GM18520 (cell line): Measurements from ENCODE around the gene C16orf82.

ENCODE experiments used
- ATAC-seq: cut with Tn5 transposase; IDR thresholded peaks from one replicate; pipeline ENCODE4 v1.9.1; 2021; ENCODE audit not compliant: unreplicated experiment

Gene C16orf82

DNA sequence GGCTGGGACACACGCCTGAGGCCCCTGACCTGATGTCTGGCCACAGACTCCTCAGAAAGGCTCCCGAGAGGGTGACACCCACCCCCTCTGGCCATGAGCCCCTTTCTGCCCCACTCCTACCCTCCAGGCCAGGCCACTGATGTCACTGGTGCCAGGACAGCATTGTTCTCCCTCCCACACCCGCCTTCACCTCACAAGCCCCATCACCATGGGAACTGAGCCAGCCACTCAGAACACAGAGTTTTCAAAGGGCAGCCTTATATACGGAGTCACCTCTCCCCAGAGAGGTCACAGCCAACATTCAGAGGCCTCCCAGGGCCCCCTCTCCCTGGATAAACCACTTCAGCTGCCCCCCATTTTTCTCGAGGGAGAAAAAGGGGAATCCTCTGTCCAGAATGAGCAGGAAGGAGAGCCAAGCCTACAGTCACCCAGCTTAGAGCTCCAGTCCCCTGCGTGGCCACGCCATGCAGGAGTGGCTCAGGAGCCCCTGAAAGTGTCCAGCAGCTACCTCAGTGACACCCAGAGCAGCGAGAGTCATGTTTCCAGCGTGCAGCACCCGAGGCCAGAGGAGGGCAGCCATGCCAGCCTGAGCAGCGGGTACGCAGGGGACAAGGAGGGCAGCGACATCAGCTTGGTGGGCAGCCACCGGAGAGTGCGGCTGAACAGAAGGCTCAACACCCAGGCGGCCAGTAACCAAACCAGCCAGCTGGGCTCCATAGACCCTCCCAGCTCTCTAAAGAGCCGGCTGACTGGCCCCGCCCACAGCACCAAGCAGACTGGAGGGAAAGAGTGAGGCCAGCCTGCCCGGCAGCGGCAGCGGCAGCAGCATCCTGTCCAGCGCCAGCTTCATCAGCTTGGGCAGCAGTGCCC is at the start of gene C16orf82:
Gene C16orf82, plus strand, starts transcription at position 260 of the 870 bp plus-strand sequence.
- no peak for ATAC-seq

- no peak for ATAC-seq
Observed at GRCh38 chr16:27020031-27020430, 46.7 kb upstream of the C16orf82 start.

- no peak for ATAC-seq
Observed at GRCh38 chr16:27024010-27024409, 42.7 kb upstream of the C16orf82 start.

- no peak for ATAC-seq
Observed at GRCh38 chr16:27025581-27025980, 41.1 kb upstream of the C16orf82 start.

DNA sequence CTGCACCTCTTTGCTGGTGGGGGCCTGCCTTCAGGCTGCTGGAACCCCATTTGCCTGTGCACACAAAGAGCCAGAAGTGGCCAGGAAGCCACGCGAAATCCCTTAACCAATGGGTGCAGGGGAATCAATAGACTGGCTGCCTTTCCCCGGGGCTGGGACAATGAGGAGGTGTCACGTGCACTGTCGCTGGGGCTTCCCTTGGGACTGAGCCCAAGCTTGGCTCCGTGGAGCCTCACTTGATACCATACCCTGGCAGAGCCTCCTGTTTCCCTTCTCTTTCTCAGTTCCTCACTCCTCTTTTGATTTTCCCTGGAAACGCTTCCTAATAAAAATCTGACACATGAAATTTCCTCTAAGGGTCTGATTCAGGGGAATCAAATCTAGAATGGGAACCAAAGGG is 38.8 kb upstream of the C16orf82 start:
- ATAC-seq: no peak

GRCh38 chr16:27028591-27029110 is 38.1 kb upstream of the C16orf82 start:
- ATAC-seq: no peak

GRCh38 chr16:27029525-27029924 is 37.2 kb upstream of the C16orf82 start:
- ATAC-seq: no peak

DNA sequence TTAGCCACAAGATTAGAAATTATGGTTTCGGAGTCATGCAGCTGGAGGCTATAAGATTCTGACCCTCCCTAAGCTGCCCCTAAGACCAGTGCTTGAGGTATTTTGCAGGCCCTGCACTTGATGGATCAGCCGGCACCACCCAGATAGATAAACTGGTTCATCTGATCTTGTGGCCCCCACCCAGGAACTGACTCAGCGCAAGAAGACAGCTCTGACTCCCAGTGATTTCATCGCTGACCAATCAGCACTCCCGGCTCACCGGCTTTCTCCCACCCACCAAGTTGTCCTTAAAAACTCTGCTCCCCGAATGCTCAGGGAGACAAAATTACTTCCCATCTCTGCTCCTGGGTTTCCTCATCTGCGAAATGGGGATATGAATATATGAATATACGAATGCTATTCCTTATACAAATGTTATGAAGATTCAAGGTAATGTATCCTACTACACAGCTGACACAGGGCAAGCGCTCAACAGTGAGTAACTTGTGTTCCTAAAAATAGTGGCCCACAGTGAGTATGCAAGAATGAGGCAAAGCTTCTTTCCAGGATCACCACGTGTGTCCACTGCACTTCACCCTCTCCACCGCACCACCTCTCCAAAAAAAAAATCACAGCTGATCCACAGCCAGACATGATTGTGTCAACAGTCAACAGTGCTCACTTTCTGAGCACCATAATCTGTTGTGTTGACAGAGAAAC is 33.3 kb upstream of the C16orf82 start:
- no peak for ATAC-seq

GRCh38 chr16:27040732-27041131 is 26.0 kb upstream of the C16orf82 start:
- no peak for ATAC-seq

DNA sequence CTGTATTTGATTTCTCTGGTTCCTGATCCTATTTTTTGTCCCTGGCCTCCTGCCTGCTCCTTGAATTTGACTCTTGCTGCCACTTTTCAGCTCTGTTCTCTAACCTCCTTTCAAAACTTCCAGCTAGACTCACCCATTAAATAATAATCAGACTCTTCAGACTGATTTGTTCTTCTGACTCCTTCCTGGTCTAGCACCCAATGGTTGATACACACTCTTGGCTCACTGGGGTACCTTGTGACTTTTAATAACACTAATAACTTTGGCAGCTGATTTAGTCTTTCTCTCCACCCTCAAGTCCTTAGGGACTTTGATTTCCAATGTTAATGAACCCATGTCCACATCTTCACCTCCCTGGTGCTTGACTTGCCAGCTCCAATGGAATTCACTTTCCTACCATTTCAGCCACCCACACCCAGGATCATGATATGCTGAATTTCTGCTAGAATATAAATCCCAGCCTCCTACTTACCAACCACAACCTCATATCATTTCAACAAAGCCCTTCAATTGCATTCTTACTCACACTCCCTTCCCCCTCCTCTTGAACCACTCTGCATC is 19.7 kb upstream of the C16orf82 start:
- no peak for ATAC-seq

- no peak for ATAC-seq
Observed at GRCh38 chr16:27048316-27048715, 18.4 kb upstream of the C16orf82 start.

DNA sequence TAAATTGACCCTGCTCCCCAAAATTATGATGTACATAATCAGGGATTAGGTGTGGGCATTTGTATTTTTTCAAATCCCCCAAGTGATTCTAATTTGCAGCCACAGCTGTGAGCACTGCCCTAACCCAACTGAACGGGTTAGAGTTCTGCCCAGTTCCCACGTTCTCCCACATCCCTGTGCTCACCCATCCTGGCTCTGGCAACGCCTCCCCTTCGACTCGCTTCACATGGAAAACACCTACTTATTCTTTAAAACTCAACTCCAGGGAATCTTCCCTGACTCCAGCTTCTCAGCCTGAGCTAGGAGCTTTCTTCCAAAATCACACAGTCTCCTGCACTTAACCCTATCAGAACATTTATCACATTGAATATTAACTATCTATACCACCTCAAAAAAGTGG is 17.6 kb upstream of the C16orf82 start:
- ATAC-seq: no peak

- ATAC-seq: no peak
Observed at GRCh38 chr16:27052007-27052406, 14.7 kb upstream of the C16orf82 start.

DNA sequence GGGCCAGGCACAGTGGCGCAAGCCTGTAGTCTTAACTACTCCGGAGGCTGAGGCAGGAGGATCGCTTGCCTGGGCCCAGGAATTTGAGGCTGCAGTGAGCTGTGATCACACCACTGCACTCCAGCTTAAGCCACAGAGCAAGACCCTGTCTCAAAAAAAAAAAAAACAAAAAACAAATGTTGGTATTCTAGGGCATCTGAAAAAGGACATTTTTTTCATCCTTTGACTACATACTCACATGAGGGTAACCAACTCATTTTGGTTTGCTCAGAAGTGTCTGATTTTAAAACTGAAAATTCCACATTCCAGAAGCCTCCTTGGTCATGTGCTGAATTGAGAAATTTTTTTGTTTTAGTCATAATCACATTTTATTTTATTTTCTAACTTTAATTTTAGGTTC is 12.7 kb upstream of the C16orf82 start:
- ATAC-seq: no peak

DNA sequence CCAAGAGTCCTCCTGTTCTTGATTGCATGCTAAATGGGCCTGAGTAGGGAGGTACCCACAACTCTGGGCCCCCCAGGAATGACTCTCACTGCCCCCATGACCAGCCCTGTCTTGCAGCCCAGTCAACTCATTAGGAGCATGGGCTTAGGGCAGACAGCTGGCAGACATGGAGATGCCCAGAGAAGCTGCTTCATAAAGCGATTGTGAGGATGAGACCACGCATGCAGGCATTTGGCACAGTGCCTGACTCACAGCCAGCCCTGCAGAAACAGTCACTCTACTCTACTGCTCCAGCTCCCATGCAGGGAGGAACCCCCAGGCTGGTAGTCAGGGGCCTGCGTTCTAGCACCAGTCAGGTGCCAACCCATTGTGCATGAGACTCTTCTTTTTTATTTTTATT is 8.4 kb upstream of the C16orf82 start:
- no peak for ATAC-seq

DNA sequence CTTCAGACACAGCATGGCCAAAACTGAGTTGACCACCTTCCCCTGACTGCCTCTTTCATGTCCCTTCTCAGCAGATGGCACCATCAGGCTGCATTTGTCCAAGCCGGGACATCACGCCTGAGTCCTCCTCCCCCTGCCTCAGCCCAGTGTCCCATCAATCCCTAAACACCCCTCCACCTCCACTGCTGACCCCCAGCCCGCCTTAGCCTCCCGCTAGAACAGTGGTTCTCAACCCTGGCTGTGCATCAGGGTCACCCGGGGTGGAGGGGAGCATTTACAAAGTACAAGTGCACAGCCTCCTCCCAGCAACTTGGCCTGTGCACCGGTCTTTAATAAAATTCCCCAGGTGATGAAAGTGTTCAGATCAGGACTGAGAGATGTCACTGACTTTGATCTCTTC is 4.0 kb downstream of the C16orf82 start:
- ATAC-seq: no peak

DNA sequence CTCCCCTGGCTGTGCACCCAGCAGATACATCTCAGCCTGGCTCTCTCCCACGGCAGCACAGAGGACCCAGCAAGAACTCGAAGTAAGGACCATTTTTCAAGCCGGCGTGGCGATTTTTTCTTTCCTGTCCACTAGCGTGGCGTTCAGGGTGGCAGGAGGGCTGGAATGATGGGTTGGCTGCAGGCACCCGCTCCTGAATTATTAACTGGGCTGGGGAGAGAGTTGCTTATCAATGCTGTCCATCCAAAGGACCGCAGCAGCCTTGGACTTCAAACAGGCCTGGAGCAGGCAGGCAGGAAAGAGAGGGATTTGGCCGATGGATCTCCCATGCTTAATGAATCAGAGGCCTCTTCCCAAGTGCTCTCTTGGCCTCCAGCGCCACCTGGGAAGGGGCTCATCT is 7.0 kb downstream of the C16orf82 start:
- no peak for ATAC-seq

DNA sequence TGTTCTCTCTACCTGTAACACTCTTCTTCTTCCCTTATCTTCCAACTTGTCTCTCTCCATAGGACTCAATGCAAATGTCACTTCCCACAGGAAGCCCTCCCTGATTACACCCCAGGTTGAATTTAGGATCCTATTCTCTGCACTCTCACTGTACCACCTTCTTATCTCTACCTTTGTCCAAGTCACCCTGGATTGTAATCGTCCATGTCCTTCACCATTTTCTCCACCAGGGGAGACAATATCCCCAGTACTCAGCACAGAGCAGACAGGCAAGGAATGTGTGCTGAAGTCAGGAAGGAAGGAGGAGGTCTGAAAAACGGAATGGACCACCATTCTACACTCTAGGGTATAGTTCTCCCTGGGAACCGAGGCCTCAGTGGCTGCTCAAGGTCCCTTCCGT is 14.2 kb downstream of the C16orf82 start:
- ATAC-seq: no peak

DNA sequence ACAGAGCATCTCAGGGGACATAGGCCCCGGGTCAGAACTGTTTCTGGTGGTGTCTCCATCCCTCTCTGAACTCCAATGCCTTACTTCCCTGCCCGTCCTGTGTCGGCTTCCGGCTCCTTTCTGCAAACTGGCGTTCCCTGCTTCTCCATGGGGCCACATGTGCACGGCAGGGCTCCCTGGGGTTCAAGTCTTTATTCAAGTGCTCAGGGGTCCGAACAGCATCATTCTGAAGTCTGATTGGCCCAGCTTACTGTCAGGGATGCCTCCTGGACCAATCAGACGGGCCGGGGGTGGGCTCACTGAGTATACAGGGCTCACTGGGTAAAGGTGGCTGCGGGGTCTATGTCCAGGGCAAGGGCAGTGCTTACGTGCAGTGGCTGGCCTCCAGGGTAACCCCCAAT is 17.1 kb downstream of the C16orf82 start:
- ATAC-seq: no peak

- ATAC-seq: no peak
Observed at GRCh38 chr16:27084307-27085028, 17.7 kb downstream of the C16orf82 start.

DNA sequence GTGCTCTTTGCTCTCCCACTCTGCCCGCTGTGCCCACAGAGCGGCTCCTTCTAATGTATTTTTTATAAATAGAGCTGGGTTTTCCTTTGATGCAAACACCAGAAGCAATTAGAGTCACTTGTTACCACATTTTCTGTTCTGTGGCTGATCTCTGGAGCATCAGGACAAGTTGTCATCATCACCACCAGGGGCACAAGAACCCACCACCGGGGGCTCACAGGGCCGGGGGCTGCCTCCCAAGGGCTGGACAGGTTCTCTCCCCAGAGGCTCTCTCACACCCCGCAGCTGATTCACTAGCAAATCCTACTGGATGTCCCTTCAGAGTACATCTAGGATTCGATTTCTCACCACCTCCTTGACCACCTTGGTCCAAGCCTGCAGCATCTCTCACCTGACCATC is 18.5 kb downstream of the C16orf82 start:
- no peak for ATAC-seq
